Mammary epithelial cell (primary cell): ENCODE results near the gene LHFPL3.

Source experiments
- CTCF ChIP-seq, 2 donors: IDR thresholded peaks in 1 of 2; conservative IDR thresholded peaks in 1 of 2; 2 replicates each; pipeline ENCODE4 v1.5.1; 2011 to 2012; ENCODE audit warnings: inconsistent platforms in 2 of 2, low read length in 2 of 2, mild to moderate bottlenecking in 2 of 2, control low read depth in 1 of 2, low read depth in 1 of 2; ENCODE audit not compliant: insufficient read depth in 1 of 2; ENCODE audit errors: extremely low read depth in 1 of 2
- EZH2 ChIP-seq: IDR thresholded peaks from 2 replicates; pipeline ENCODE4 v1.6.1; 2012; ENCODE audit warnings: low read length, inconsistent platforms, borderline replicate concordance

GRCh38 chr7:104894314-104894713 lies 565.9 kb downstream of the LHFPL3 start:
- no peak for TF ChIP-seq CTCF (conservative IDR thresholded peaks at IDR 0.05 in 1 of 2, IDR thresholded peaks at IDR 0.05 in 1 of 2; ENCODE audit: extremely low read depth in 1 of 2, insufficient read depth in 1 of 2, low read depth in 1 of 2, low read length in 2 of 2)
- TF ChIP-seq EZH2, result no peak
